HG03025 (cell line): ENCODE results near the gene HOXD10.

Experiments
- ATAC-seq: cut with Tn5 transposase; IDR thresholded peaks from one replicate; pipeline ENCODE4 v1.9.1; 2021; ENCODE audit warnings: mild to moderate bottlenecking, moderate library complexity; ENCODE audit not compliant: unreplicated experiment, low FRiP score

Gene HOXD10

GRCh38 chr2:176121190-176122051 lies 4.8 kb downstream of the HOXD10 start:
- ATAC-seq = no peak

GRCh38 chr2:176122052-176122682 lies 5.6 kb downstream of the HOXD10 start:
- no peak for ATAC-seq

DNA sequence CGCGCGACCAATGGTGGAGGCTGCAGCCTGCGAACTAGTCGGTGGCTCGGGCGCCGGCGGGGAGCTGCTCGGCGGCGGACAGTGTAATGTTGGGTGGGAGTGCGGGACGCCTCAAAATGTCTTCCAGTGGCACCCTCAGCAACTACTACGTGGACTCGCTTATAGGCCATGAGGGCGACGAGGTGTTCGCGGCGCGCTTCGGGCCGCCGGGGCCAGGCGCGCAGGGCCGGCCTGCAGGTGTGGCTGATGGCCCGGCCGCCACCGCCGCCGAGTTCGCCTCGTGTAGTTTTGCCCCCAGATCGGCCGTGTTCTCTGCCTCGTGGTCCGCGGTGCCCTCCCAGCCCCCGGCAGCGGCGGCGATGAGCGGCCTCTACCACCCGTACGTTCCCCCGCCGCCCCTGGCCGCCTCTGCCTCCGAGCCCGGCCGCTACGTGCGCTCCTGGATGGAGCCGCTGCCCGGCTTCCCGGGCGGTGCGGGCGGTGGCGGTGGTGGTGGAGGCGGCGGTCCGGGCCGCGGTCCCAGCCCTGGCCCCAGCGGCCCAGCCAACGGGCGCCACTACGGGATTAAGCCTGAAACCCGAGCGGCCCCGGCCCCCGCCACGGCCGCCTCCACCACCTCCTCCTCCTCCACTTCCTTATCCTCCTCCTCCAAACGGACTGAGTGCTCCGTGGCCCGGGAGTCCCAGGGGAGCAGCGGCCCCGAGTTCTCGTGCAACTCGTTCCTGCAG lies 6.3 kb downstream of the HOXD10 start, which contains the start of gene HOXD9:
TSS of gene HOXD9 (plus strand) at position 37 of the 728 bp plus-strand sequence. CDS start at position 87, 50 bp downstream.
- no peak for ATAC-seq

DNA sequence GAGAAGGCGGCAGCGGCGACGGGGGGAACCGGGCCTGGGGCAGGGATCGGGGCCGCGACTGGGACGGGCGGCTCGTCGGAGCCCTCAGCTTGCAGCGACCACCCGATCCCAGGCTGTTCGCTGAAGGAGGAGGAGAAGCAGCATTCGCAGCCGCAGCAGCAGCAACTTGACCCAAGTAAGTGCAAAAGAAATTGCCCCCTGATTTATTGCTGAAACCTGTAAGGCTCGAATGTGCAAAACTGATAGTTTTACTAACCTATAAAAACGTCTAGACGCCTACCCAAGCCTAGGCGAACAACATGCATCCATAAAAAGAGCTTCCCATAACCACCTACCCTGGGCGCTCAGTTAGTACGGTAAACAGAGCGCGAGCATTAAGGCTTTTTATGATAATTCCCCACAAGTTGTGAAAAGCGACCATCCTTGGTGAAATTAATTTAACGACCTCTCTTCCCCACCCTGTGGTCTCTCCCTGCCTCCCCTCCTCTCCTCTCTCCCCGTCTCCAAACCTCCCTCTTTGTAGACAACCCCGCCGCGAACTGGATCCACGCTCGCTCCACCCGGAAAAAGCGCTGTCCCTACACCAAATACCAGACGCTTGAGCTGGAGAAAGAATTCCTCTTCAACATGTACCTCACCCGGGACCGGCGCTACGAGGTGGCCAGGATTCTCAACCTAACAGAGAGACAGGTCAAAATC lies 7.0 kb downstream of the HOXD10 start:
- no peak for ATAC-seq

- ATAC-seq = no peak
Measured at GRCh38 chr2:176124110-176124946, 7.8 kb downstream of the HOXD10 start.

DNA sequence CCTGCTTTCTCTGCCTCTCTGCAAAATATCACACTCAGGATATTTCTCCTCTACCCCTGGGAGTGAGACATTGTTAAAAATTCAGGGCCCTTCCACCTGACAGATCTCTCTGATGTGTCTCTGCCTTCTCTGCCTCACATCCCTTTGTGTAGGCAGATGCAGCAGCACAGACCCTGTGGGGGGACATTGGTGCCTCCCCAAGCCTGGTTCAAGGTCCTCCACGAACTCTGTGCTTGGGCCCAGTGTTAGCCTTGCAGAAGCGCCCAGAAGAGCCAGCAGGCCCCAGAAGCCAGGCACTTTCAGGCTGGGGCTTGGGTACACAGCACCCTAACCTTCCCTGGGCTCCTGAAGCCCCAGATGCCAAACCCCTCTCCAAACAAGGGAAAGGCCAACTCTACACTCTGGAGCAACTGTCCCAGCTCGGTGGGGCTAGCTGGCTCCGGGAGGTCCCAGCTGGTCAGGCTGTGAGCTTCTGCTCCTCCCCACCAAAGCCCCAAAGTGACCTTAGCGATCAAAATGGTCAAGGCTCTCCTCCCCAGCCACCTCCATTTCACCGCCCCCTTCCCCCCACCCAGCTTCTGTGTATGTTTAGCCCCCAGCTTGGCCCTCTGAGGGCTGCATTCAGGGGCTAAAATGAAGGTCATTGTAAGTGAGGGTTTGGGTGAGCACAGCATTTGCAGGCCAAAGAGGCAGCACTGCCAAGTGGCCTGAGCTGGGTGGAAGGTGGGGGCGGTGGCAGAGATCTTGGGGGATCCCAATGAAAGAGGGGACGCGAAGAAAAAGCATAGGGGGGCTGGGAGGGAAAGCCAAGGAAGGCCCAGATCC lies 8.6 kb downstream of the HOXD10 start:
- ATAC-seq = no peak

DNA sequence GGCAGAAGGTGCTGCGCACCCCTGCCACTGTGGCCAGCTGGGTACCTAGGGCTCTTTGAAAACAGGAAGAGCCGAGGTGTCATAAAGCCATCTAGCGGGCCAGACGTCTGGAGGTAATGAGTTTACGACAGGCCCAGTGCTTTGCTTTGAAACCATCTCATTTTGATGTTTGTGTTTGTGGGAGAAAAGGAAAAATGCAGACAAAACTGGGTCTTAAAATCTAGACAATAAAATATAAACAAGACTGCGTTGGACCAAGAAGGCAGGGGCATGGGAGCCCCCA lies 9.1 kb downstream of the HOXD10 start:
- no peak for ATAC-seq

DNA sequence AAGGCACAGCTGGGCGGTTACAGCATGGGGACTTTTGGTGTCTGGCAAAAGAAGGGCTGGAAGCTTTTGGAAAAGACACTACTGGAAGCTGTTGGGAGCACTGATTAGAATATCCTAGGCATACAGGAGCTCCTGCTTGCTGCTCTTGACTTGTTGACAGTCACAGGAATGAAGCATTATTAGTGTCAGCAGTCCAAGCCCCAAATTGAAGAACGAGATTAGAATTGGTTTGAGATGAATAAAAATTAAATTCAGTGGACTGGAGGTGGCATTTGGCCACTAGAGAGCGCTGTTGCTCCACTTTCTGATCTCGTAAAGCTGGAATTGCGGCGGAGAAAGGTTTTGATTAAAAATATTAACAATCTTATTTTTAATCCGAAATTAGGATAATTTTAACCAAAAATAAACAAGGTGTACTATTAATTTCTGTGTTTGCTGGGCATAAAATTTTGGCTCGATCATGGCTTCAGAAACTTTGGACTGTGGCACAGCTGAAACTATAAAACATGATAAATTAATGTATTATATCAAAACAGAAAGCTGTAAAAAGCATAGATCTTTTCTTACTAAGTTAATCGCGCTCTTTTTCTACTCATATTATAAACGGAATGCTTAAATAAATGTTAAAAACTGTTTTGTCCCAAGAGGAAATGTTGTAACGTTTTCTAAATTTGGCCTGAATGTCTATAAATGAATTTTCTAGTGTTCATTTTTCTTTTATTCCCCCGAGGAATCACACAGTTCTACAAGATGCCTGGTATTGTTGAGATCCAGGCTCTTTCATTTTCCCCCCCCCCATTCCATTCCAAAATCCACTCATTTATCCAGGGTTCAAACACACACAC lies 10.6 kb downstream of the HOXD10 start:
- ATAC-seq = no peak

DNA sequence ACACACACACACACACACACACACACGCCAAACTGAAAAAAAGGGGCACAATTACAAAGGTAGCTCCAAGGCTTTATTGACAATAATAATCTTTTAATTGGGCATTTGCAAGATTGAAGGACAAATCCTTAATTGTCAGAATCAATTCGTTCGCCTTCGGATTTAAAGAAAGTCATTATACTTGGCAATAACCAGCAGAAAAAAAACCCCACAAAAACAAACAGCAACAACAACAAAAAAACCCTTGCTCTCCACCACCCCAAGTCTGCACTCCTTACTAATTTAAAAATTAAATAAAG lies 11.1 kb downstream of the HOXD10 start:
- ATAC-seq = no peak

DNA sequence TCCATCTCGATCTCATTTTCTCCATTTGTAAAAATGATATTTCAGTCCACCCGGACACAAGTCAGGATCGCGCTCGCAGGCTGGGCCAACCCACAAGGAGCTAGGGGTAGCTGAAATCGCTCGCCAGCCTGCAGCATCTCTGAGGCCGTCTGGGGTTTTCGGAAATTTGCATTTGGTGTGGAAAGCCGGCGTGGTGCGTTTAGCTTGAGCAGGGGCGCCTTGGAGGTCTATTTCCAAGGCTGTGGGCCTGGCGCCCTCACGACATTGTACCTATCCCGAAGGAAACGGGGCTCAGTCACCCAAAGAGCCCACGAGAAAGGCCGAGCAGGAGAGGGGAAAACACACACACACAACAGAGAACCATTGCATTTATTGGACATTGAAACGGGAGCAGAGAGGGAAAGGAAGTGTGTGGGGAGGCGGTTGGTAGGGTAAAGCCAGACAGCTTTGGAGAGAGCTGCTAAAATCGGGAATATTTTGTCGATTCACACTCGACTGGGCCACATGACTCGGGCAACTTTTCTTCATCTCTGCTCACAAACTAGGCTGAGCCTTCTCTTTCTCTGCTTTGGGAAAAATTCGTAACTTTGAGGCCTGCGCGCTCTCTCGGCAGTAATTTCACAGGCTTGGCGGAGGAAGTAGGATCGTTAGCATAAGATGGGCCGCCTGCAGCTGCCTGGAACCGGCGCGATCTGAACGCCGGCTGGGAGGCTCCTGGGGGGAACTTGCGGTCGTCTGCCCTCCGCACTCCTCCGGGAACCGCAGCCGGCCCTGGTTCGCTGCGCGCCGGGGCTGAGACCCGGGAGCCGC lies 11.8 kb downstream of the HOXD10 start:
- no peak for ATAC-seq

DNA sequence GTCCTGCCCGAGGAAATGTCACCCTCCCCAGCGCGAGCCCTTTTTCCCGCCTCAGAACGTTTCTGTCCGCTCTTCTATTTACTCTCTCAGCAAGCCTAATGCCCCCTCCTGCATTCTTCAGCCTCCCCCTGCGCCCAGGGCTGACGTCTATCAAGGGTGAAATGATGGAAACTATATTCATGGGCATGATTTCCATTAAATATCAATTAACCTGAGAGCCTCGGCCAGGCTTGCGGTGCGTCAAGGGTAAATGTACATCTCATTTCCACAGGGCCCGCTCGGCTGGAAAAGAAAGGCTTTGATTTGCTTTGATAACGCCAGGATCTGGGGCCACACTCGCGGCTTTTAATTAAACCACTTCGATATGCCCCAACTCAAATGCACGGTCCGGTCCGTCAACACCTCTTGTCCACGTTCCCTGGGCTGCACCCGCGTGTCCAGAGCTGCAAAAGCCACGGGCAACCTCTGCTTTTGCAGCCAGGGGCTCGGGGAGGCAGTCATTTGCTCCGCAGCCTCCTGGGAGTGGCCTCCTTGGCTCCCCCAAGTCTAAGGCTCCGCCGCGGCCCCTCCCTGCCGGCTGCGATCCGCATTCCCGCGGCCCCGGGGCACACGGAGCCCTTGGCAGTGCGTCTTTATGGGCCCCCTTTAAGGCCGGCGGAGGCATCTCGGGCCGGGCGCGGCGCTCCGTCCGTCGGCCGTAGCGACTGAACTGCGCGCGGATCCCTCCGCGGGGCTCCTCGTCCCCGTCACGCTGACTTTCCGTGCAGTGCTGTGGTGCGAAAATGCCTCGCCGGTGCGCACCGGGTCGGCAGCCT lies 12.6 kb downstream of the HOXD10 start, which contains the start of gene HOXD8:
TSS of gene HOXD8 (plus strand) at position 724 of the 815 bp plus-strand sequence. CDS start 662 bp downstream, outside the sequence.
- ATAC-seq = no peak

DNA sequence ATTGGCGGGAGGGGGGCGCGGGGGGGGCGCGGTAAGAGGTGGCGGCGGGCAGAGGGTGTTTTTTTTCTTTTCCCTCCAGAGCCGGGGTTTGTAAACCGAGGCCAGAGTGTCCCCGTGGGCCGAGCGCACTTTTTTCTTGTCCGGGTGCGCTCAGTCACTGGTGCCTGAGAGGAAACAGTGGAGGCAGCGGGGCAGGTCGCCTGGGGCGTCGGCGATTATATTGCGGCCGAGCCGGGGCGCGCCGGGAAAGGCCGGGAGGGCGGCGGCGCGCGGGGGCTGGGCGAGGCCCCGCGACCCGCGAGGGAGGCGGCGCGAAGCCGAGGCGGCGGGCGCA lies 13.2 kb downstream of the HOXD10 start:
- no peak for ATAC-seq

GRCh38 chr2:176130147-176130956 lies 13.8 kb downstream of the HOXD10 start:
- no peak for ATAC-seq

GRCh38 chr2:176130957-176131847 lies 14.6 kb downstream of the HOXD10 start:
- ATAC-seq = no peak

DNA sequence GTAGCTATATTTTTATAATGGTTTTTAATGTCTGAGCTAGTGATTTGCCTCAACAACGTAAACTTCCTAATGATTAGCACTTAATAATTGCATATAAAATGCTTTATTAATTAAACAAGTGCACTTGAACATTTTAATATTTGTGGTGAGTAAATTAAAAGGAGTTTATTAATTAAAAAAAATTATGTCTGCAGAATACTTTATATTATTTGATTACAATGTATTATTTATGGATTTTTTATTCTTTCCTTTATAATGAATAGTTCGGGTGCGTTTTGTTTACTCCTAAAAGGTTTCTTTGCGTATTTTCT lies 15.2 kb downstream of the HOXD10 start:
- no peak for ATAC-seq
